GM23338 (cell line): ENCODE results near the gene WIF1. TPM values are rescaled to one million over a fixed set of nuclear protein-coding genes. Genes with fewer than 3 reads are reported as not detected.
A peak's percentile ranks its signal among the peaks of the same experiment; 100 is the strongest.

Experiments
- ATAC-seq: fragments of 200-7000 bp; cut with Tn5 transposase; 3 replicates; pipeline ENCODE4 v1.9.1; 2020
- DNase-seq: peaks from one replicate; pipeline ENCODE4 v3.0.0-alpha.2; 2015; ENCODE audit warnings: low spot score
- H2AFZ ChIP-seq: fragments of 200-600 bp; sonication (generic); 2 replicates; pipeline ENCODE4 v1.8.0; 2016; ENCODE audit warnings: antibody characterized with exemption, mild to moderate bottlenecking, moderate library complexity
- H3F3A ChIP-seq: fragments of 200-600 bp; sonication (generic); replicated peaks from 2 replicates; pipeline ENCODE4 v1.8.0; 2017; ENCODE audit warnings: antibody characterized with exemption, mixed run types, low read depth
- H3K27ac ChIP-seq: fragments of 200-600 bp; sonication (generic); 2 replicates; pipeline ENCODE4 v1.6.1; 2016; ENCODE audit warnings: low read depth
- H3K27me3 ChIP-seq: fragments of 200-600 bp; sonication (generic); 2 replicates; pipeline ENCODE4 v1.8.0; 2016; ENCODE audit warnings: mild to moderate bottlenecking, mixed run types, moderate library complexity; ENCODE audit not compliant: insufficient read depth
- H3K36me3 ChIP-seq: fragments of 200-600 bp; sonication (generic); 2 replicates; pipeline ENCODE4 v1.8.0; 2016; ENCODE audit warnings: mild to moderate bottlenecking; ENCODE audit not compliant: insufficient read depth
- H3K4me1 ChIP-seq: fragments of 200-600 bp; sonication (generic); 2 replicates; pipeline ENCODE4 v1.8.0; 2016; ENCODE audit warnings: mild to moderate bottlenecking, moderate library complexity; ENCODE audit not compliant: insufficient read depth
- H3K4me2 ChIP-seq: fragments of 200-600 bp; sonication (generic); 2 replicates; pipeline ENCODE4 v1.7.1; 2017; ENCODE audit warnings: mixed run types
- H3K4me3 ChIP-seq: fragments of 200-600 bp; sonication (generic); 2 replicates; pipeline ENCODE4 v1.6.1; 2016; ENCODE audit warnings: mixed run types
- H3K79me2 ChIP-seq: fragments of 200-600 bp; sonication (generic); replicated peaks from 2 replicates; pipeline ENCODE4 v1.8.0; 2017; ENCODE audit warnings: mild to moderate bottlenecking; ENCODE audit not compliant: insufficient read depth
- H3K9me2 ChIP-seq: fragments of 200-600 bp; sonication (generic); 2 replicates; pipeline ENCODE4 v1.8.0; 2017; ENCODE audit not compliant: insufficient read depth
- H4K20me1 ChIP-seq: fragments of 200-600 bp; sonication (generic); replicated peaks from 2 replicates; pipeline ENCODE4 v1.8.0; 2017; ENCODE audit warnings: mild to moderate bottlenecking; ENCODE audit not compliant: insufficient read depth
- H3K27ac Mint-ChIP-seq: 2 replicates; pipeline ENCODE4 v1.8.0; 2020; ENCODE audit warnings: inconsistent platforms, mild to moderate bottlenecking, moderate library complexity, mixed read lengths
- H3K27me3 Mint-ChIP-seq: 3 replicates; pipeline ENCODE4 v1.8.0; 2022; ENCODE audit warnings: low read depth, mild to moderate bottlenecking, moderate library complexity, mixed read lengths, inconsistent platforms; ENCODE audit not compliant: insufficient read depth, poor library complexity
- H3K36me3 Mint-ChIP-seq: 3 replicates; pipeline ENCODE4 v1.8.0; 2021; ENCODE audit warnings: low read depth, mild to moderate bottlenecking, inconsistent platforms, moderate library complexity, mixed read lengths
- H3K4me1 Mint-ChIP-seq: 3 replicates; pipeline ENCODE4 v1.8.0; 2020; ENCODE audit warnings: mild to moderate bottlenecking, inconsistent platforms, mixed read lengths
- H3K4me3 Mint-ChIP-seq: 3 replicates; pipeline ENCODE4 v1.8.0; 2021; ENCODE audit warnings: moderate library complexity, mild to moderate bottlenecking, inconsistent platforms, mixed read lengths
- H3K9me3 Mint-ChIP-seq: 3 replicates; pipeline ENCODE4 v1.8.0; 2020; ENCODE audit warnings: moderate library complexity, mild to moderate bottlenecking, inconsistent platforms, mixed read lengths
- CREB1 ChIP-seq: fragments of 250-450 bp; sonication (Bioruptor Pico); IDR thresholded peaks from 2 replicates; pipeline ENCODE4 v1.5.0; 2020; ENCODE audit warnings: low read depth, mild to moderate bottlenecking, moderate library complexity
- ETS1 ChIP-seq: IDR thresholded peaks from 2 replicates; pipeline ENCODE4 v1.6.1; 2016; ENCODE audit warnings: antibody characterized with exemption
- EZH2 ChIP-seq: fragments of 200-600 bp; sonication (generic); IDR thresholded peaks from one replicate; pipeline ENCODE4 v1.8.0; 2017; ENCODE audit warnings: antibody characterized with exemption, mild to moderate bottlenecking, low read depth; ENCODE audit not compliant: unreplicated experiment
- EZH2phosphoT487 ChIP-seq: fragments of 200-600 bp; sonication (generic); IDR thresholded peaks from one replicate; pipeline ENCODE4 v1.8.1; 2018; ENCODE audit warnings: antibody characterized with exemption; ENCODE audit not compliant: unreplicated experiment
- NANOG ChIP-seq: IDR thresholded peaks from 2 replicates; pipeline ENCODE4 v1.6.1; 2016; ENCODE audit warnings: antibody characterized with exemption, borderline replicate concordance
- POLR2AphosphoS5 ChIP-seq: IDR thresholded peaks from 2 replicates; pipeline ENCODE4 v1.6.1; 2016; ENCODE audit warnings: antibody characterized with exemption, low read depth
- STAT1 ChIP-seq: IDR thresholded peaks from one replicate; pipeline ENCODE4 v1.6.1; 2016; ENCODE audit warnings: antibody characterized with exemption; ENCODE audit not compliant: unreplicated experiment
- ZNF331 ChIP-seq: fragments of 250-450 bp; sonication (Bioruptor Pico); IDR thresholded peaks from 2 replicates; pipeline ENCODE4 v1.5.0; 2020; ENCODE audit warnings: low read depth, mild to moderate bottlenecking, moderate library complexity
- polyA plus RNA-seq: library from polyadenylated mRNA; unstranded; fragments of >200 nt; fragmentation: Nextera tagmentation; extraction: Ambion mirVana; gene quantifications from 2 replicates; pipeline ENCODE4 v1.2.1, GENCODE V29; 2016
- total RNA-seq: library from RNA; depleted of rRNA; stranded (reverse); fragments of >200 nt; shearing (Covaris generic); gene quantifications from 2 replicates; pipeline ENCODE4 v1.2.3, GENCODE V29; 2014

WIF1 gene
- total and polyA plus RNA-seq, 2 experiments from 2014 or later = 4.1 to 4.2 TPM

GRCh38 chr12:65122703-65123102, 1.6 kb upstream of the WIF1 start:
- Mint-ChIP-seq H3K27ac (no peak overlapping the region), H3K4me3 (no peak overlapping the region), H3K27me3 (peaks cover 15% of the 10 kb centered on the region), H3K9me3 (no peaks in the 10 kb centered on the region), H3K36me3 (no peaks in the 10 kb centered on the region; the same call in 2 of the 3 replicates), H3K4me1 (peaks cover 4% of the 10 kb centered on the region; the same call in 2 of the 3 replicates)
- H3K9me2 ChIP-seq = no peaks in the 10 kb centered on the region
- no peaks in the 10 kb centered on the region for H4K20me1 ChIP-seq
- no peak overlapping the region for H3K4me3 ChIP-seq
- H3F3A ChIP-seq = no peaks in the 10 kb centered on the region
- no peak overlapping the region for H3K4me2 ChIP-seq
- peaks cover 41% of the 10 kb centered on the region for H3K27me3 ChIP-seq
- H3K27ac ChIP-seq = no peak overlapping the region
- ATAC-seq (no peak), DNase-seq (no peak)
- no peak overlapping the region for H2AFZ ChIP-seq
- peaks cover 8% of the 10 kb centered on the region; the same call in 1 of the 2 replicates for H3K4me1 ChIP-seq
- TF ChIP-seq ETS1 = no peak
- no peaks in the 10 kb centered on the region for H3K79me2 ChIP-seq
- no peaks in the 10 kb centered on the region for H3K36me3 ChIP-seq

- Histone ChIP-seq H3K27ac (no peak overlapping the region), H3K36me3 (no peaks in the 10 kb centered on the region), H3K27me3 (peaks cover 41% of the 10 kb centered on the region), H3K4me3 (peak overlapping the region; percentile 58), H3K9me2 (no peaks in the 10 kb centered on the region), H4K20me1 (no peaks in the 10 kb centered on the region), H3K79me2 (no peaks in the 10 kb centered on the region), H3K4me1 (peaks cover 8% of the 10 kb centered on the region; the same call in 1 of the 2 replicates), H2AFZ (peak overlapping the region; percentile 88), H3F3A (no peaks in the 10 kb centered on the region), H3K4me2 (peak overlapping the region; percentile 91)
- DNase-seq (no peak), ATAC-seq (peak; percentile 4; the same call in 1 of the 3 replicates)
- Mint-ChIP-seq H3K27ac (no peak overlapping the region), H3K4me1 (peaks cover 4% of the 10 kb centered on the region; the same call in 2 of the 3 replicates), H3K27me3 (peaks cover 15% of the 10 kb centered on the region), H3K36me3 (no peaks in the 10 kb centered on the region; the same call in 2 of the 3 replicates), H3K4me3 (peak overlapping the region; percentile 64), H3K9me3 (no peaks in the 10 kb centered on the region)
- TF ChIP-seq ETS1 (no peak), EZH2phosphoT487 (no peak), STAT1 (no peak), POLR2AphosphoS5 (no peak), CREB1 (CRISPR knock-in tag) (no peak), ZNF331 (CRISPR knock-in tag) (no peak)
Measured at GRCh38 chr12:65121956-65122469, 908 bp upstream of the WIF1 start.

GRCh38 chr12:65119063-65119462, 2.0 kb downstream of the WIF1 start:
- Mint-ChIP-seq H3K27ac (no peak overlapping the region), H3K36me3 (no peaks in the 10 kb centered on the region; the same call in 2 of the 3 replicates), H3K27me3 (peaks cover 15% of the 10 kb centered on the region), H3K9me3 (no peaks in the 10 kb centered on the region), H3K4me3 (no peak overlapping the region), H3K4me1 (peaks cover 4% of the 10 kb centered on the region; the same call in 2 of the 3 replicates)
- Histone ChIP-seq H2AFZ (no peak overlapping the region), H3K4me3 (no peak overlapping the region), H3K4me1 (peaks cover 8% of the 10 kb centered on the region; the same call in 1 of the 2 replicates), H3K4me2 (no peak overlapping the region), H3F3A (no peaks in the 10 kb centered on the region), H3K27ac (no peak overlapping the region), H3K79me2 (no peaks in the 10 kb centered on the region), H3K36me3 (no peaks in the 10 kb centered on the region), H3K27me3 (peaks cover 41% of the 10 kb centered on the region), H4K20me1 (no peaks in the 10 kb centered on the region), H3K9me2 (no peaks in the 10 kb centered on the region)
- no peak for DNase-seq
- no peak for ATAC-seq
- no peak for TF ChIP-seq EZH2phosphoT487
- no peak for TF ChIP-seq NANOG
- TF ChIP-seq EZH2 = no peak
